Measurements from ENCODE around the gene VPS13A. TPM values are rescaled to one million over a fixed set of nuclear protein-coding genes. Genes with fewer than 3 reads are reported as not detected.
A peak's percentile ranks its signal among the peaks of the same experiment; 100 is the strongest.

The VPS13A gene
- total RNA-seq, 1 experiment from 2014 or later, result 31.5 TPM

DNA sequence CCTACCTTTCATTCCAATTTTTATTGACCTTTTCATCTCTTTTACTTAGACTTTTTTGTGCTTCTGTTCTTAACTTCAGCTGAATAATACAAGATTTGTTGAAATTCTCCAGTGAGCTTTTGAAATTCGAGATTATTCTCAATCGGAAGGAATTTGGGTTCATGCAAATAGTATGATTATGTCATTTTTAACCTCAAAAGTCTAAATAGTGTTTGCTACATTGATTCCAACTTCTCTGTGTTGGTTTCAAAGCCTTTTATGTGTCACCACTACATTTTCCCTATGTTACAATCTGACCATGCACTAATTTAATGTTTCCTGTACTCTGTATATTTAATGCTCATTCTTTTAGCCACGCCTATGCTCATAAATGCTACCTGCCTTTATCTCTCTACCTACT lies 44.1 kb downstream of the VPS13A start:
- TF ChIP-seq TCF7 (CRISPR knock-in tag; IDR thresholded peaks at IDR 0.05; ENCODE audit: low read depth) (no peak), ZSCAN18 (CRISPR knock-in tag; IDR thresholded peaks at IDR 0.05) (no peak), RELA (CRISPR knock-in tag; IDR thresholded peaks at IDR 0.05; ENCODE audit: borderline replicate concordance) (no peak), NFATC4 (CRISPR knock-in tag; IDR thresholded peaks at IDR 0.05) (no peak), ATF2 (CRISPR knock-in tag; IDR thresholded peaks at IDR 0.05; ENCODE audit: borderline replicate concordance, low read depth) (no peak)
- TF ChIP-seq, protein P1, sequence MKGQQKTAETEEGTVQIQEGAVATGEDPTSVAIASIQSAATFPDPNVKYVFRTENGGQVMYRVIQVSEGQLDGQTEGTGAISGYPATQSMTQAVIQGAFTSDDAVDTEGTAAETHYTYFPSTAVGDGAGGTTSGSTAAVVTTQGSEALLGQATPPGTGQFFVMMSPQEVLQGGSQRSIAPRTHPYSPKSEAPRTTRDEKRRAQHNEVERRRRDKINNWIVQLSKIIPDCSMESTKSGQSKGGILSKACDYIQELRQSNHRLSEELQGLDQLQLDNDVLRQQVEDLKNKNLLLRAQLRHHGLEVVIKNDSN (CRISPR knock-in tag; IDR thresholded peaks at IDR 0.05), result no peak
- TF ChIP-seq, protein P2, sequence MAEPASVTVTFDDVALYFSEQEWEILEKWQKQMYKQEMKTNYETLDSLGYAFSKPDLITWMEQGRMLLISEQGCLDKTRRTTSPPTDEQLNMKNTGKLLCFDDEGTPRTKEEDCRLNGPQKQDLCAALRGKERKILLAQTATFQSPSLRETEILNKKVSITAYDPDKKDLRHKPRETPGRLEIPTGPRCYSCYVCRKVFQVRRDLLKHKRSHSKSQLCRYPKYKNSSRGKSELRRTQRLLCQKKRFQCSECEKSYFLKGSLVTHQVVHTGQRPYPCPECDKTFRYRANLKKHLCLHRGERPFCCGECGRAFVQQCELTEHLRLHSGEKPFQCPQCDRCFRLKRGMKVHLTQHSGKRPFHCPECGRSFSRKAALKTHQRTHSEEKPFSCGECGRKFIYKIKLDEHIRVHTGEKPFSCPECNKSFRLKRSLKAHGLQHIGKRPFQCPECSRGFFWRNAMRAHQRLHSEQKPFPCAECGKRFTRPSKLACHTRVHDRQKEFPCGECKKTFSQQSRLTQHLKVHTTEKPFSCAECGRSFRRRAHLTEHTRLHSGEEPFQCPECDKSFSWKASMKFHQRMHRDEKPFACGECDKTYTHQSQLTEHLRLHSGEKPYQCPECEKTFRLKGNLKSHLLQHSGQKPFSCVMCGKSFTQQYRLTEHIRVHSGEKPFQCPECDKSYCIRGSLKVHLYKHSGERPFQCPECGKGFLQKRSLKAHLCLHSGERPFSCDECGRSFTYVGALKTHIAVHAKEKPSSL (CRISPR knock-in tag; conservative IDR thresholded peaks at IDR 0.05), result no peak
- ChIA-PET POLR2A (no interaction called here), CTCF (no interaction called here)
- H3K4me3 Mint-ChIP-seq, result no peak overlapping the region
- H3K9me3 Mint-ChIP-seq, result no peaks in the 10 kb centered on the region
- H3K4me1 Mint-ChIP-seq, result peaks cover 12% of the 10 kb centered on the region
- H3K27me3 Mint-ChIP-seq (ENCODE audit: low read depth), result no peaks in the 10 kb centered on the region
- ATAC-seq (no peak), DNase-seq (ENCODE audit: low spot score) (no peak)
- H3K36me3 Mint-ChIP-seq, result peaks cover 16% of the 10 kb centered on the region
- no peak overlapping the region for H3K27ac Mint-ChIP-seq

- Mint-ChIP-seq H3K36me3 (peaks cover 33% of the 10 kb centered on the region), H3K27me3 (ENCODE audit: low read depth) (no peaks in the 10 kb centered on the region), H3K9me3 (peaks cover 6% of the 10 kb centered on the region), H3K4me3 (no peak overlapping the region), H3K27ac (peak overlapping the region; percentile 54; the same call in 1 of the 2 replicates), H3K4me1 (peaks cover 12% of the 10 kb centered on the region)
- TF ChIP-seq ZNF416 (CRISPR knock-in tag; IDR thresholded peaks at IDR 0.05), result no peak
- TF ChIP-seq, protein P3, sequence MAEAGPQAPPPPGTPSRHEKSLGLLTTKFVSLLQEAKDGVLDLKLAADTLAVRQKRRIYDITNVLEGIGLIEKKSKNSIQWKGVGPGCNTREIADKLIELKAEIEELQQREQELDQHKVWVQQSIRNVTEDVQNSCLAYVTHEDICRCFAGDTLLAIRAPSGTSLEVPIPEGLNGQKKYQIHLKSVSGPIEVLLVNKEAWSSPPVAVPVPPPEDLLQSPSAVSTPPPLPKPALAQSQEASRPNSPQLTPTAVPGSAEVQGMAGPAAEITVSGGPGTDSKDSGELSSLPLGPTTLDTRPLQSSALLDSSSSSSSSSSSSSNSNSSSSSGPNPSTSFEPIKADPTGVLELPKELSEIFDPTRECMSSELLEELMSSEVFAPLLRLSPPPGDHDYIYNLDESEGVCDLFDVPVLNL (CRISPR knock-in tag; IDR thresholded peaks at IDR 0.05; ENCODE audit: borderline replicate concordance, low read depth), result no peak
- TF ChIP-seq, protein P4, sequence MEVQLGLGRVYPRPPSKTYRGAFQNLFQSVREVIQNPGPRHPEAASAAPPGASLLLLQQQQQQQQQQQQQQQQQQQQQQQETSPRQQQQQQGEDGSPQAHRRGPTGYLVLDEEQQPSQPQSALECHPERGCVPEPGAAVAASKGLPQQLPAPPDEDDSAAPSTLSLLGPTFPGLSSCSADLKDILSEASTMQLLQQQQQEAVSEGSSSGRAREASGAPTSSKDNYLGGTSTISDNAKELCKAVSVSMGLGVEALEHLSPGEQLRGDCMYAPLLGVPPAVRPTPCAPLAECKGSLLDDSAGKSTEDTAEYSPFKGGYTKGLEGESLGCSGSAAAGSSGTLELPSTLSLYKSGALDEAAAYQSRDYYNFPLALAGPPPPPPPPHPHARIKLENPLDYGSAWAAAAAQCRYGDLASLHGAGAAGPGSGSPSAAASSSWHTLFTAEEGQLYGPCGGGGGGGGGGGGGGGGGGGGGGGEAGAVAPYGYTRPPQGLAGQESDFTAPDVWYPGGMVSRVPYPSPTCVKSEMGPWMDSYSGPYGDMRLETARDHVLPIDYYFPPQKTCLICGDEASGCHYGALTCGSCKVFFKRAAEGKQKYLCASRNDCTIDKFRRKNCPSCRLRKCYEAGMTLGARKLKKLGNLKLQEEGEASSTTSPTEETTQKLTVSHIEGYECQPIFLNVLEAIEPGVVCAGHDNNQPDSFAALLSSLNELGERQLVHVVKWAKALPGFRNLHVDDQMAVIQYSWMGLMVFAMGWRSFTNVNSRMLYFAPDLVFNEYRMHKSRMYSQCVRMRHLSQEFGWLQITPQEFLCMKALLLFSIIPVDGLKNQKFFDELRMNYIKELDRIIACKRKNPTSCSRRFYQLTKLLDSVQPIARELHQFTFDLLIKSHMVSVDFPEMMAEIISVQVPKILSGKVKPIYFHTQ (CRISPR knock-in tag; IDR thresholded peaks at IDR 0.05), result no peak
- no peak for TF ChIP-seq ZNF423 (CRISPR knock-in tag; IDR thresholded peaks at IDR 0.05)
- no peak for TF ChIP-seq TEAD1 (CRISPR knock-in tag; IDR thresholded peaks at IDR 0.05)
- no peak for TF ChIP-seq HMGXB4 (CRISPR knock-in tag; IDR thresholded peaks at IDR 0.05)
- TF ChIP-seq NR1H2 (CRISPR knock-in tag; IDR thresholded peaks at IDR 0.05), result no peak
- TF ChIP-seq ZNF138 (CRISPR knock-in tag; conservative IDR thresholded peaks at IDR 0.05), result no peak
- no peak for TF ChIP-seq NFYB (CRISPR knock-in tag; conservative IDR thresholded peaks at IDR 0.05; ENCODE audit: low read depth)
- no peak for TF ChIP-seq ZNF219 (CRISPR knock-in tag; IDR thresholded peaks at IDR 0.05; ENCODE audit: borderline replicate concordance)
- ATAC-seq, result no peak
- CTCF ChIA-PET, result no interaction called here
- DNase-seq (ENCODE audit: low spot score), result no peak
- POLR2A ChIA-PET, result no interaction called here
Measured at GRCh38 chr9:77224746-77225312, 47.5 kb downstream of the VPS13A start.

Data from WTC11 (cell line).